Upper lobe of left lung (tissue), 6 donors: Measurements from ENCODE around the gene PPP1R15B. TPM values are rescaled to one million over a fixed set of nuclear protein-coding genes. Genes with fewer than 3 reads are reported as not detected.

Experiments
- ATAC-seq, 2 donors: fragments of 200-7000 bp; cut with Tn5 transposase; one replicate each; pipeline ENCODE4 v1.9.1; 2022; ENCODE audit warnings: mild to moderate bottlenecking in 2 of 2, moderate library complexity in 2 of 2; ENCODE audit not compliant: low FRiP score in 2 of 2
- DNase-seq, 2 donors: peaks; one replicate each; pipeline ENCODE4 v3.0.0-alpha.2; 2019 to 2020
- H3K27ac ChIP-seq, 4 donors: fragments of 200-600 bp; sonication (generic); one replicate each; pipeline ENCODE4 v1.5.1; 2016 to 2019
- H3K27me3 ChIP-seq, 4 donors: fragments of 200-600 bp; sonication (generic); one replicate each; pipeline ENCODE4 v1.5.1; 2017 to 2019
- H3K36me3 ChIP-seq, 4 donors: fragments of 200-600 bp; sonication (generic); one replicate each; pipeline ENCODE4 v1.5.1; 2016 to 2019
- H3K4me1 ChIP-seq, 4 donors: fragments of 200-600 bp; sonication (generic); one replicate each; pipeline ENCODE4 v1.5.1; 2018 to 2019
- H3K4me3 ChIP-seq, 4 donors: fragments of 200-600 bp; sonication (generic); one replicate each; pipeline ENCODE4 v1.5.1; 2017 to 2019; ENCODE audit warnings: mild to moderate bottlenecking in 2 of 4, moderate library complexity in 1 of 4
- H3K9me3 ChIP-seq, 4 donors: fragments of 200-600 bp; sonication (generic); one replicate each; pipeline ENCODE4 v1.5.1; 2018 to 2019
- EP300 ChIP-seq, 4 donors: sonication (generic); formaldehyde crosslinking; IDR thresholded peaks; one replicate each; pipeline ENCODE4 v1.5.1; 2017; ENCODE audit warnings: antibody characterized with exemption in 4 of 4, control low read depth in 2 of 4
- POLR2A ChIP-seq, 4 donors: fragments of 450-650 bp; IDR thresholded peaks; one replicate each; pipeline ENCODE4 v1.5.1; 2016 to 2017; ENCODE audit warnings: antibody characterized with exemption in 4 of 4, mild to moderate bottlenecking in 2 of 4
- POLR2AphosphoS5 ChIP-seq, 2 donors: sonication (generic); formaldehyde crosslinking; IDR thresholded peaks; one replicate each; pipeline ENCODE4 v1.5.1; 2017; ENCODE audit warnings: antibody characterized with exemption in 2 of 2
- WGBS, 2 donors: methylation state at CpG; one replicate each; pipeline ENCODE4 v1.1.5; 2017 to 2018; 5-methylcytosine and 5-hydroxymethylcytosine counted together
- total RNA-seq, 6 donors: library from RNA; depleted of rRNA in 4 of 6; stranded (reverse); fragments of >200 nt in 4 of 6; gene quantifications; one replicate each; pipeline versions ENCODE4 v1.1.0 to v1.2.1, GENCODE V29; 2016 to 2021
- TF ChIP-seq, protein P1 (sequence below), 6 experiments: fragments of 450-650 bp in 4 of 6; fragments of 200-600 bp in 2 of 6; sonication (generic) in 2 of 6; IDR thresholded peaks; one replicate each; pipeline ENCODE4 v1.5.1; 2016 to 2019; ENCODE audit warnings: antibody characterized with exemption in 6 of 6
- donor health status: DM: no; HTN: no; CAD: no; lungs with moderate emphysema.
- donor health status: DM: no; HTN: yes; CAD: no; lungs with severe emphysema.

PPP1R15B gene
- total RNA-seq, 6 donors from 2014 or later: 30.4 to 67.8 (median 44.2) TPM

DNA sequence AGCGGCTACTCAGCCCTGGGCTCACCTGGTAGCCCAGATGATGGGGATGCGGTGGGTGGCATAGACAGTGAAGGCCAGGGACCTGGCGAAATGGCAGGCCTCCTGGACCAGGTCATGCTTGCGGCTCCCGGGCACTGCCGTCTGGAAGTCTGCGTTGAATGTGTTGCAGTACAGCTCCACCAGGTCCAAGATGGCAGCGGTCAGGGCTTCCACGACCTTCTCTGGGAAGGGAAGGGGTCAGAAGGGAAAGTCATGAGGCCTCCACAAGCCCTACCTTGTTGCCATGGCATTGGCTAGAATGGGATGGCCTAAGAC is 44.2 kb upstream of the PPP1R15B start:
- no peak for TF ChIP-seq POLR2AphosphoS5 (IDR thresholded peaks at IDR 0.05)
- TF ChIP-seq EP300 (IDR thresholded peaks at IDR 0.05): no peak
- no peak for TF ChIP-seq POLR2A (IDR thresholded peaks at IDR 0.05)
- TF ChIP-seq, protein P1, sequence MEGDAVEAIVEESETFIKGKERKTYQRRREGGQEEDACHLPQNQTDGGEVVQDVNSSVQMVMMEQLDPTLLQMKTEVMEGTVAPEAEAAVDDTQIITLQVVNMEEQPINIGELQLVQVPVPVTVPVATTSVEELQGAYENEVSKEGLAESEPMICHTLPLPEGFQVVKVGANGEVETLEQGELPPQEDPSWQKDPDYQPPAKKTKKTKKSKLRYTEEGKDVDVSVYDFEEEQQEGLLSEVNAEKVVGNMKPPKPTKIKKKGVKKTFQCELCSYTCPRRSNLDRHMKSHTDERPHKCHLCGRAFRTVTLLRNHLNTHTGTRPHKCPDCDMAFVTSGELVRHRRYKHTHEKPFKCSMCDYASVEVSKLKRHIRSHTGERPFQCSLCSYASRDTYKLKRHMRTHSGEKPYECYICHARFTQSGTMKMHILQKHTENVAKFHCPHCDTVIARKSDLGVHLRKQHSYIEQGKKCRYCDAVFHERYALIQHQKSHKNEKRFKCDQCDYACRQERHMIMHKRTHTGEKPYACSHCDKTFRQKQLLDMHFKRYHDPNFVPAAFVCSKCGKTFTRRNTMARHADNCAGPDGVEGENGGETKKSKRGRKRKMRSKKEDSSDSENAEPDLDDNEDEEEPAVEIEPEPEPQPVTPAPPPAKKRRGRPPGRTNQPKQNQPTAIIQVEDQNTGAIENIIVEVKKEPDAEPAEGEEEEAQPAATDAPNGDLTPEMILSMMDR (IDR thresholded peaks at IDR 0.05): no peak
- Histone ChIP-seq H3K9me3 (no peaks in the 10 kb centered on the region), H3K36me3 (peaks cover 0 to 45% (median 33%) of the 10 kb centered on the region in 4 donors), H3K27ac (no peak overlapping the region), H3K4me1 (peaks cover 19 to 38% (median 32%) of the 10 kb centered on the region in 4 donors), H3K27me3 (no peaks in the 10 kb centered on the region), H3K4me3 (no peak overlapping the region)
- WGBS, 2 donors: 98 to 100% methylated on average over 5 to 9 of the region's 9 CpGs
- no peak for DNase-seq
- ATAC-seq: no peak

DNA sequence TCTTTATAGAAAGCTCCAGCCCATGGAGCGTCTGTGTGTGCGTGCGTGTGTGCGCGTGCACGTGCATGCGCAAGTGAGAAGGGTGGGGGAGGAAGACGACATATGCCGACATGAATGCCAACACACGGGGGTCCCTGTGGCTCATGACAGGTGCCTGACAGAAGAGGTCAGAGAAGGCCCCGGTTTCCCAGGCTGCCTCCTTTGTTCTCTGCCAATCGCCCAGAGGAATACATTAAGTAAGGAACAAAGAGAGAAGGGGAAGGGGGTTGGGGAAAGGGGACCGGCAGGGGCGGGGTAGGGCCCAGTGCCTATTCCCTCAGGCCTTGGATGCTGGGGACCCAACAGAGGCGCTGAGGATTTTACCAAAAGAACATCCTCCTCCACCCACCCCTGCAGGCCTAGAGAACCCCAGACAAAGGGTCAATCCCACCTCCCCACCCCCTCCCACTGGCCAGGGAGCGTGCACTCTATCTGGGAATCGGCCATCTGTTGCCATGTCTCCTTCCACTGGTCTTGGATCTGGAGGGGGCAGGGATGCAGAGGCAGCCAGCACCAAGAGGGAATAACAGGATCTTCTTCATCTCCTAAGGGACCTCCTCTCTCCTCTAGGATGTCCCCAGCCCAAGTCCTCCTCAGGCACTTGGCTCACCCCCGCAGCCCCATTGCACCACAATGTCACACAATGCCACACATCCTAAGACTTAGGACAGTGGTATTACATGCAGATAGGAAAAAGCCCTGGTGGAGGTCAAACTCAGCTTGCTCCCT is 43.6 kb upstream of the PPP1R15B start:
- 76 to 81% methylated on average over 18 of the region's 18 CpGs for WGBS, 2 donors
- no peak overlapping the region for H3K4me3 ChIP-seq
- peaks cover 18 to 38% (median 30%) of the 10 kb centered on the region in 4 donors for H3K4me1 ChIP-seq
- ATAC-seq: no peak
- H3K9me3 ChIP-seq: no peaks in the 10 kb centered on the region
- no peak for DNase-seq
- H3K27ac ChIP-seq: peak overlapping the region in 2 of 4 donors; percentile 64 to 82
- peaks cover 0 to 42% (median 30%) of the 10 kb centered on the region in 4 donors for H3K36me3 ChIP-seq
- H3K27me3 ChIP-seq: no peaks in the 10 kb centered on the region
- TF ChIP-seq, protein P1 (IDR thresholded peaks at IDR 0.05): no peak
- TF ChIP-seq EP300 (IDR thresholded peaks at IDR 0.05) (no peak), POLR2A (IDR thresholded peaks at IDR 0.05) (no peak), POLR2AphosphoS5 (IDR thresholded peaks at IDR 0.05) (no peak)

DNA sequence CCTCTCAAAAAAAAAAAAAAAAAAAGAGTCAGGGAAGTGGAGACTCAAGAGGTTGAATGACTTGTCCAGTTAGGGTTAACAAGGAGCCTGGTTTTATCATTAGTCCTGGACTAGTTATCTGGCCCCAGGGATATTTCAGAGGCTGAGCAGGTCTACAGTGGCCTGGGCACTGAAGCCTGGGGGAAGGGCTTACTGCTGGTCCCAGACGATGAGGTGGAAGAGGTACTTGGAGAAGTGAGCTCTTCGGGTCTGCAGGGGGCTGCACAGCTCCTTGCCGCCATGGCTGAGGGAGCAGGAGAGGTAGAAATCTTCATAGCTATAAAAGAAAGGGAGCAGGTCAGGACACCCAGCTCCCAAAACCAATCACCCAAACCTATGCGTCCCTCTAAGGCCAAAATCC is 42.9 kb upstream of the PPP1R15B start:
- Histone ChIP-seq H3K27me3 (no peaks in the 10 kb centered on the region), H3K27ac (peak overlapping the region in 2 of 4 donors; percentile 64 to 82), H3K36me3 (peaks cover 0 to 45% (median 27%) of the 10 kb centered on the region in 4 donors), H3K9me3 (no peaks in the 10 kb centered on the region), H3K4me3 (no peak overlapping the region), H3K4me1 (peaks cover 17 to 43% (median 27%) of the 10 kb centered on the region in 4 donors)
- no peak for ATAC-seq
- TF ChIP-seq, protein P1 (IDR thresholded peaks at IDR 0.05): no peak
- TF ChIP-seq POLR2A (IDR thresholded peaks at IDR 0.05) (no peak), EP300 (IDR thresholded peaks at IDR 0.05) (no peak), POLR2AphosphoS5 (IDR thresholded peaks at IDR 0.05) (no peak)
- 88 to 91% methylated on average over 4 of the region's 4 CpGs for WGBS, 2 donors
- no peak for DNase-seq

DNA sequence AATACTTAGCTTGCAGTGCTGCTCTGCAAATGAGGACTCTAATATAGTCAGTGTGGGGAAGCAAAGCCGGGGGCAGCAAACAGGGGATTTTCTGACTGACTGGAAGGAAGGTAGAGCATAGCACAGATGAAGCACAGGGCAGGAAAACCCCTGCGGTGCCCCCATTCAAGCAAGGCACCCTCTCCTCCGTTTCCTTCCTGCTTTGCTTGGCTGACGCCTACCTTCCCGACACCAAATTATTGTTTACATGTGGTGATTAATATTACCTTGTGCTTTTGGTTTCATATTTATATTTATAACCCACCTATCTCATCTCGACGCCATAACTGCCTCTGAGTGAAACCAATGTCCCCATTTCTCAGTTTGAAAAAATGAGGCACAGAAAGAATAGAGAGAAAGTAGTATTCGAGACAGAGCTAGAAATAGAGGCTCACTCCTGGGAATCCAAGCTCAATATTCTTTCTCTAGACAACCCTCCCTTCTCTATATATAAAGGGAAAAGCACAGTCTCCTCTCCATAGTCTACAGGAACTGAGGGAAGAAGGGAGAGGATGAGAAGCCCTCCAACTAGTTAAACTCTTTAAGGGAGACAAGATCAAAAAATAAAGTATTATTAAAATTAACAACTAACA is 41.6 kb upstream of the PPP1R15B start:
- no peaks in the 10 kb centered on the region for H3K27me3 ChIP-seq
- 49 to 50% methylated on average over 8 of the region's 8 CpGs for WGBS, 2 donors
- no peak for DNase-seq
- TF ChIP-seq EP300 (IDR thresholded peaks at IDR 0.05) (peak in 2 of 4 donors; percentile 58 to 69), POLR2AphosphoS5 (IDR thresholded peaks at IDR 0.05) (peak; percentile 31 to 61), POLR2A (IDR thresholded peaks at IDR 0.05) (no peak)
- peaks cover 0 to 42% (median 22%) of the 10 kb centered on the region in 4 donors for H3K36me3 ChIP-seq
- H3K9me3 ChIP-seq: no peaks in the 10 kb centered on the region
- peaks cover 24 to 43% (median 29%) of the 10 kb centered on the region in 4 donors for H3K4me1 ChIP-seq
- peak overlapping the region; percentile 33 to 82 (median 62) for H3K27ac ChIP-seq
- no peak for ATAC-seq
- H3K4me3 ChIP-seq: no peak overlapping the region

DNA sequence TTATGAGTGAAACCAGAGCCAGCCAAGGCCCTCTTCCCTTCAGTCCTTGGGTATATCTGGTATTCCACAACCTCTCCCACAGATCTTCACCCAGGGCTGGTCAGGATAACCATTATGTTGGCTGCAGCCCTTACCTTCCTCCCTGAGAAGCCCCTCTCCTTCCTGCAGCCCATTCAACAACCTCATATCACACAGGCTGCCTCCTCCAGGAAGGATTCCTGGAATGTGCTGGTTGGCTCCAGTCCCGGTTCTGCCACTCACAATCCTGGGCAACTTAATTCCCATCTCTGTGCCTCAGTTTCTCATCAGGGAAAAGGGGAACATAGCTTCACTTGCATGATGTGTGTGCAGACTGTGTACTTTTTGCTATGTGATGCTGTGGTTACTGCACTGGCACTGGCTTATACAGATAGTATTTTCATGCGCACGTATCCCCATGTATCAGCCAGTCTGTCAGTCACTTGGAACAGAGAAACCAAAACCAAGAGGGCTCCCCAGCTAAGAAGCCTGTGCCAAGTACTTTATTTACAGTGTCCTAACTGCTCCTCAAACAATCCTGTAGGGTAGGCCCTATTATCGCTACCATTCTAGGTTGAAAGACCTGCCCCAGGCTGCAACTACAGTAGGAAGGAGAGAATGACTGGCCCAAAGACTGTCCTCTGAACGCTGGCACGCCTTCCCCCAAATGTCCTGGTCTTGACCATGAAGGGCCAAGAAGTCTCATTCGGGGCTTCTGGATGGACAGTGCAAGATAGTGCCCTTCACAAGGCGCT is 39.9 kb upstream of the PPP1R15B start:
- no peak for TF ChIP-seq EP300 (IDR thresholded peaks at IDR 0.05)
- no peak for TF ChIP-seq POLR2AphosphoS5 (IDR thresholded peaks at IDR 0.05)
- TF ChIP-seq, protein P1 (IDR thresholded peaks at IDR 0.05): no peak
- no peak for TF ChIP-seq POLR2A (IDR thresholded peaks at IDR 0.05)
- H3K4me1 ChIP-seq: peaks cover 26 to 39% (median 32%) of the 10 kb centered on the region in 4 donors
- no peak for ATAC-seq
- no peaks in the 10 kb centered on the region for H3K9me3 ChIP-seq
- WGBS, 2 donors: 52 to 64% methylated on average over 8 of the region's 8 CpGs
- H3K27me3 ChIP-seq: no peaks in the 10 kb centered on the region
- peaks cover 0 to 32% (median 22%) of the 10 kb centered on the region in 4 donors for H3K36me3 ChIP-seq
- H3K4me3 ChIP-seq: no peak overlapping the region
- DNase-seq: no peak
- H3K27ac ChIP-seq: peak overlapping the region; percentile 47 to 82 (median 78)
